Measurements from ENCODE around the gene PABPC1L.

DNA sequence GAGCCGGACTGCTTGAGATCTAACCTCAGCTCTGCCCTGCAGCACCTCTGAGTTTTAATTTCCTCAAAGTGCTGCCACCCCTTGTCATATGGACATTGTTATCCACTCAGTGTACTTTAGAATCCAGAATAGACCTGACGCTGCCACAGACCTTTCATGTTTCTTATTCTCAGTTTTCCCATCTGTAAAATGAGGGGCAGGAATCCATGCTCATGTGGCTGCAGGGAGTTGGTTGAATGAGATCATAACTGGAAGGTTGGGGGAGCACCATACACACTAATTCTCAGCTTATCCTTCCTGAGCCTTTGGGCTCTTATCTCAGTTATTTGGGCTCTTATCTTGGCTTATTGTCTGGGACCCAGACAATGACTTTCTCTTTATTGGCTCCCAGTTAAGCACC lies 2.3 kb downstream of the PABPC1L start:
- TF ChIP-seq, protein P1, sequence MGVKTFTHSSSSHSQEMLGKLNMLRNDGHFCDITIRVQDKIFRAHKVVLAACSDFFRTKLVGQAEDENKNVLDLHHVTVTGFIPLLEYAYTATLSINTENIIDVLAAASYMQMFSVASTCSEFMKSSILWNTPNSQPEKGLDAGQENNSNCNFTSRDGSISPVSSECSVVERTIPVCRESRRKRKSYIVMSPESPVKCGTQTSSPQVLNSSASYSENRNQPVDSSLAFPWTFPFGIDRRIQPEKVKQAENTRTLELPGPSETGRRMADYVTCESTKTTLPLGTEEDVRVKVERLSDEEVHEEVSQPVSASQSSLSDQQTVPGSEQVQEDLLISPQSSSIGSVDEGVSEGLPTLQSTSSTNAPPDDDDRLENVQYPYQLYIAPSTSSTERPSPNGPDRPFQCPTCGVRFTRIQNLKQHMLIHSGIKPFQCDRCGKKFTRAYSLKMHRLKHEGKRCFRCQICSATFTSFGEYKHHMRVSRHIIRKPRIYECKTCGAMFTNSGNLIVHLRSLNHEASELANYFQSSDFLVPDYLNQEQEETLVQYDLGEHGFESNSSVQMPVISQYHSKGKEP (tag by site-specific recombination; IDR thresholded peaks at IDR 0.05), result no peak
- no peak for TF ChIP-seq KLF1 (tag by site-specific recombination; IDR thresholded peaks at IDR 0.05)
- TF ChIP-seq ZFP37 (tag by site-specific recombination; IDR thresholded peaks at IDR 0.05), result no peak
